NCI-H146 (cell line): Measurements from ENCODE around the gene FSTL4.

Experiments
- DNase-seq: peaks from one replicate; lab custom pipeline; 2025; lab: John Stamatoyannopoulos, UW

The FSTL4 gene

DNA sequence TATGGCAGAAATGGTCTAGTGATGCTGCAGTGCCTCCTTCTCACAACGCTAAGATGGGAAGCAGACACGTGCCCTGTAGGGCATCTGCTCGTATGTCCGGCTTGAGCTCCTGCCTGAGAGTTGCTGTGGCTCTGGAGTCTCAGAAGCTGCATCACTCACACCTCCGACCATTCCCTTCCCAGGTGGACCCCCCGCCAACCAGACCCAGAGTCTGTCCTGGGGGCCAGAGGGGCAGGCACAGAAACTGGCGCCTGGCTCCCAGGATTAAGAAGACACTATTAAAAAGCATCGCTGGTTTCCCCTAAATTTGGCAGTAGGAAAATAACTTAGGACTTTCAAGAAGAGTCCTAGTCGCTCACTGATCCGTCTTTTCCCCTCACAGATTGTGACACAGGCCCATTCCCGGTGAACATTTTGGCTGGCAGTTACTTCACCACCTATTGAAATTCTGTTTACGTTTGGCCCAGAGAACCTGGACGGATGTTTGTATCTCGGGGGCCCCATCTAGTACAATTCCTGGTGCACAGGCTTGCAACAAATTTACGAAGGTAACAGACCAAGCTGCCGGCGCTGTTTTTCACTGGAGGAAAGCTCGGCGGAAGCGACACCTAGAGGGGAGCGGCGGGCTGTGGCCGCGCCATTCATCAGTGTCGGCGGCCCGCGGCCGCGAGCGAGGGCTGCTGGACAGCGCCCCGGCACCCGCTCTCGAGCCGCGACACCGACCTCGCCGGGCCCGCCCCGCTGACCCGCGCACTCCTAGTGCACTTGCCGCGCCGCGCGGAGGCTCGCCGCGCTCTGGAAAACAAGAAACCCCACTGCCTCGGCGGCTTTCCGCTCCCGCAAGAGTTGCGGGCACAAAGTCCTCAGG, 1.6 kb downstream of the FSTL4 start:
- DNase-seq: peak; percentile 44

DNA sequence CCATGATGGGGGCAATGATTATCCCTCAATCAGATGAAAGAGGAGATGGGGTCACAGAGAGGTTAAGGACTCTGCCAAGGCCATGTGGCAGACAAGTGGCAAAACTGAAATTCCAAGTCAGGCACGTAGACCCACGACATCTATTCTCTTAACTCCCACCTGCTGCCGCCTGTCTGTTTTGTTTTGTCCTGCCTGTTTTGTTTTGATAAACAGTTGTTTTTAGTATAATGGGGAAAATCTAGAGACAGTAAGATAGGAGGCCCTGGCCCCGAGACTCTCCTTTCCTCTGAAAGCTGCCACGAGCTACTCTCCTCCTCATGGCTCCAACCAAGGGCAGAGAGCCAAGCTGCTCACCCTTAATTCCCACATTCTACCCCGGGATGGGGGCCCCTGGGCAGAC, 4.9 kb downstream of the FSTL4 start:
- DNase-seq: no peak

DNA sequence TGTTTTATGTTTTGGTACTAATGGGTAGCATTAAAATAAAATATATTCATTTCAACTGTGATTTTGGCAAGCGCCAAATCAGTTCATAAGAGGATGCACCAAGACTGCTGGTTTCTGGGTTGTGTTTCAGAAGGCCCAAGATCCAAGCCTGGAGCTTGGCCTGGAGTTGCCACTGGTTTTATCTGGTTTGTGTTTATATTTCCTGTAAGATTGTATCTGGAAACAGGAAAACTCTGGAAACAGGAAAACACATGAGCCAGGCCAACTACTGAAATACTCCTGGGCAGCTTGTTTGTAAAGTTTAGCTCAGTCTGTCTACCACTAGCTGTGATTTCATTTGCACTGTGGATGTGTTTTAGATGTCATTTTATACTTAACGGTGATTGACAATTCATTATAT, 5.5 kb downstream of the FSTL4 start:
- DNase-seq: no peak

DNA sequence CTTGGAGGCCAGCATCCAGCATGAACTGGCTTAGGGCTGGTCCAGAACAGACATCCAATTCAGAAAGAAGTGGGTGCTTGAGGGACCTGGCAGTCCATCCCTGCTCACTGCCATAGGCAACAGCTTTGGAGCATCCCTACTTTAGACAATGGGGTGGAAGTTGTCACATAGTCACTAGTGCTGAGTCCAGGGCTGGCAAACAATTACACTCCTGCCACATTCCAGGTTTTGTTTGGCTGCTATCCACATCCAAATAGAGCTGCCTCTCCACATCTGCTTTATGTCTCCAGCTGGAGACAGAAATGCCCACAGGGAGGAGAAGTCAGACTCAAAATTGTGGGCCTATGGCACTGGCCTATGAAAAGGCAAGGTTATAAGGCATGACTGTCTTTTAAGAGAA, 7.0 kb downstream of the FSTL4 start:
- DNase-seq: no peak

DNA sequence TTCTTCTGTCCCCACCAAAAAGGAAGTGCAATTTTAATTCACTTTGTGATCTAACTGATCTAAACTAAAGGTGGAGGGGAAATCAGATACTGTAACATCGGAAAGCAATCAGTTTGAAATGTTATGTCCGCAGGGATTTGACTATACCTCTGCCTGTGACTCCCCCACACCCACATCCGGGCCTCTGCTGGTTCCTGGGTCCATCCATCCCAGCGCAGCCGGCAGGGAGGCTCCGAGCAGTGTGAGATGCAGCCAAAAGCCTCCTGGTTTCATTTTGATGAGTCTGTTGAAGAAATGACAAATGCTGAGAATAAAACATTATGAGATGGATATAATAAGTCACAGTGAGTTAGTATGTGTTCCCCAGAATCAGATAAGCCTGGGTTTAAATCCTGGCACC, 8.6 kb downstream of the FSTL4 start:
- DNase-seq: no peak

DNA sequence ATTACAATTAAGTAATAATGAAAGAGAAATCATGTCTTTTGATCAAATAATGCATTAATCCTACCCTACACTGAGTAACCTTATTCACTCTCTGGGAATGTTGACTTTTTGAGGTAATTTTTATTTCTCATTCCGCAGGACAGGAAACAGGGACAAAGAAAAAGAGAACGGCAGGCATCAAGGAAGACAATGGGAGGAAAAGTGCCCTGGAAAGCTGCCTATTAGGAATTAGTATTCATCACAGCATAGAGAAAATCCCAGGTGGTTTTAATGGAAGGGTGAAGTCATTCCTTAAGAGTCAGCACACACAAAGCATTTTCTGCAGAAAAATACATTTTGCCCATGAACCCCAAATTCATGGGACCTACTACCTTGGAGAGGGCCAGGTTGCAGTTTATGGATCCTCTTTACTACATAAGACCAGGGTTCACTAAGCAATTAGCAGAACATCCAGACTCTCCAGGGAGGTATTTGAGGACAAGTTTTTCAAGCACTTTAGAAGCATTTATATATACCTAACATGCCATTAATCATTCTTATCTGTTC, 9.4 kb downstream of the FSTL4 start:
- peak; percentile 30 for DNase-seq

DNA sequence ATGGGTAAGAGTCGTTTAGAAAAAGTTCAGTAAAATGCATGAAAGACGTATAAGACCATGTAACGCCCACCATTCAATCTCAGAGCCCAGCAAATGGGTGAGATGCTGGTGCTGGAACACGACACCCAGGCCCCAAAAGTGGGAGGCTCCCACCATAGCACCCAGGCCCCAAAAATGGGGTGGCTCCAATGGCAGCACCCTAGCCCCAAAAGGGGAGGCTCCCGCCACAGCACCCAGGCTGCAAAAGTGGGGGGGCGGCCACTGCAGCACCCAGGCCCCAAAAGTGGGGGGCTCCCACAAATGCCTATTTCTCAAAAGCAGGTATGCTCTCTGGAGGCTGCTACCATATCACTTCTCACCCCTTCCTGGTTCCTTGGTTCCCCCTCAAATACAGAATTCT, 12.7 kb downstream of the FSTL4 start:
- no peak for DNase-seq

DNA sequence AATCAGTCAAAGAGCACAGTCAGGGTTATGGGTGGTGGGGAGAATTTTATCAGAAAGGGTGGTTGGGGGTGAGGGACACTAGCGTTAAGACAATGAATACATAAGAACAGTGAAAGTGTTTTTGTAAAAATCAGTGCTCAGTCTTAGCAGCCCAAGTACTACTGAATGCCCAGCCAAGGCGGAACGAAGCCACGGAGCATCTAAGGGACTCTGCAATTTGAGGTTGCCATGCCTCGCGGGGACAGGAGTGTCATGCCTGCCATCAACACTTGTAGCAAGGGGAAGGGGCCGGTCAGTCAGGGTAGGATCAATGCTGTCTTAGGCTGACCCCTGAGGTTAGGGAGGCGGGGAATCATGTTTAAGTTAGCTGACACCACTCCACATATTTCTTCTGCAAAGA, 13.3 kb downstream of the FSTL4 start:
- no peak for DNase-seq

DNA sequence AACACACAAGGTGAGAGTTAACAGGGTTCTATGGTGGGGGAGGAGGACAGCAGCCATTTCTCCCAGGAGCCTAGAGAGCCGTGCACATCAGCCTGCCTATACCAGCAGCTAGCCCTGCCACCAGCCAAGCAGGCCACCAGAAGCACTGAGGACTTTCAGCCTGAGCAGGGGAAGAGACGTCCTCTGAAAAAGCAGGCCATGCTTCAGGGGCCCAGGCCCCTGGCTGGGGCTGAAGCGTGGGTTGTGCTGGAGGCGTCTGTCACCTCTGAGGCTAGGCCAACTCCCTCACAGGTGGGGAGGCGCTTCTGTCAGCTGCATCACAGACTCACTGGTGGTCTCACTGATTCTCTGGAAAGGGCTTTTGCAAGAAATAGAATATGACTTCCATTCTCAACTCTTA, 16.3 kb downstream of the FSTL4 start:
- DNase-seq: no peak

DNA sequence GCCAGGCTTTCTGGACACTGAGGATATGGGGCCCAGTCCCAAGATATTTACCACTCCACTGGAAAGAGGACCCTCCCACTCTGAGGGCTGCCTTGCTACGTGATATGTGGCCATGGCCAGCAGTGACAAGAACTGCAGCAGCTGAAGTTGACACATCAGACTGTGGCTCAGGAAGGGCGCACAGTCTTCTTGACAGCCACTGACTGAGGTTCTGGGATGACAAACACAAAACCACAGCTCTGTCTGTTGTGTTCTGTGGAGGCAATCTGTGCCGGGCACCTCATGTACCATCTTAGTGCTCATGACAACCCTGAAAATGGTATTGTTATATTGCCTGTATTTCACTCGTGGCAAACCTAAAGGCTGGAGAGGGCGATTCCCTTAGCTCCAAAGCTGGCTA, 16.9 kb downstream of the FSTL4 start:
- no peak for DNase-seq

DNA sequence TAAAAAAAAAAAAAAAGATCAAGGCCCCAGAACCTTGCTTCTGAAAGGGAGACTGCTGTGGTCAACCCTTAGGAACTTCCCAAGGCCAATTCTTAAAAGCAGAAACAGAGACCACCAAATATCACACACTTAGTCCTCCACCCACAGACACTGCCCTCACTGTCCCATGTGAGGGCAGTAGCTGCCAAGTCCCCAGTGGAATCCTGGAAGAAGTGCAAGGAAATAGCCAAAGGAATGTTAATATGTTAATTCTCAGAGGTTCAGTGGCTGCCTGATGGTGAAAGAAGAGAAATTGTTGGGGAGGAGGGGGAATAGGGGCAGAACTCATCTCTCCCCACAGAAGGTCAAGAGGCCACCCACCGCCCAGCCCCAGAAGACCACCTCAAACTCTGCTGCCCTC, 23.1 kb downstream of the FSTL4 start:
- no peak for DNase-seq

DNA sequence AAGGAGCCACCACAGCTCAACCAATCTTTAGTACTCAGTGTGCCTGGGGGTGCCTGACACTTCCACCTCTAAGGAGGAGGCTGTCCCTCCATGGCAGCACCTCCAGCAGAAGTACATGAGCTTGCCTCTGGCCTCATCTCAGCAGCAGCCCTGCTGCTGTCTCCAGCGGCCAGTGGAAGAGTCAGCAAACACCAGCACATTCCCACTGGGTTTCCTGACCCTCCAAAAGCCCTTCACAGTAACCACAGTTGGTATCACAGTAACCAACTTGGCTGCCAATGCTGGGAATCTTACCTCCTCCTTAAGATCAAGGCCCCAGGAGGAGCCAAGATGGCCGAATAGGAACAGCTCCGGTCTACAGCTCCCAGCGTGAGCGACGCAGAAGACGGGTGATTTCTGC, 29.4 kb downstream of the FSTL4 start:
- no peak for DNase-seq

DNA sequence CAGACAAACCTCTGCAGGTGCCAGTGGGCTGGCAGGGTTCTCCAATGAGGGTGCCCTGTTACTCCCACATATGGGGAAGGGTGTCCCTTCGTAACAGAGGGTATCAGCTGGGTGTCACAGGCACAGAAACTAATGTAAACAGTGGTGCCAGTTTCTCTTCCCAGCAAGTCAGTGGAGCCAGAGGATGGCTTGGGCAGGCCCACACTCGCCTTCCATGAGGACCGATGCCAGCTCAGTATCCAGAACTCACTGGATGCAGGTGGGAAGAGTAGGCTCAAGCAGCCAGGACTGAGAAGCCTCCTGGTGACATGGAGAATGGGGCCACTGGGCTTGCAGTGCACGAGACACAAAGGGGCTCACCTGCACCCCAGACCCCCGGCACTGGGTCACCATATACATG, 30.4 kb downstream of the FSTL4 start:
- no peak for DNase-seq

DNA sequence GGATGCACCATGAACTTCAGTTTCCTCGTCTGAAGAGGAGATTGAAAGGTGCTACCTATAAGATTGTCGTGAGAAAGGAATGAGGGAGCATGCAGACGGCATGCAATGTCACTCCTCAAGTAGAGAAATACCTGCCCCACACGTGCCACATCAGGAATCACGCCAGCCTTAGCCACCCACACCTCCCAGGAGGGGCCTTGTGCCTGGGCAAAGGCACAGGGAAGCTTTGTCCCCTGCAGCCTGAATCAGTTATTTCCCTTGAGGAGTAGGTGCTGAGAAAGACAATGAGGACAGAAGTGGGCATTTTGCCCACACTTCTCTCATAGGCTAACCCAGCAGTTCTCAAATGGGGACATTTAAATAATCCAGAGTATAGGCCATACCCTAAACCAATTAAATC, 31.0 kb downstream of the FSTL4 start:
- DNase-seq: no peak

DNA sequence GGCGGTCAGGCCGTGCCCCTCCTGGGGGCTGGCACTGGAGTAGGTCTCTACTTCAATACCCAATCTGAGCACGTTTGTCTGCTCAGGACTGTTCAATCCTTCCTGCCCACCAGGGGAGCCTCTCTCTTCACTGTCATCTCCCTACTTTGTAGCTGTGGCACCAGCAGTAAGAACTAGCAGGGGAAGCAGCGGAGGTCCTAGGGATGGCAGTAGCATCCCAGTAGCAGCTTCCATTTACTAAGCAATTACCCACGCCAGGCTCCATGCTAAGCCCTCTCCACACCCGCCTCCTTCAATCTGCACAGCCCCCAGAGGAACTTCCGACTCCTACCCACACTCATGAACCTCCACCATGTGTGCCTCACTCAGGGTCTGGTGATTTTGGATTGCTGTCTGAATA, 31.7 kb downstream of the FSTL4 start:
- no peak for DNase-seq

DNA sequence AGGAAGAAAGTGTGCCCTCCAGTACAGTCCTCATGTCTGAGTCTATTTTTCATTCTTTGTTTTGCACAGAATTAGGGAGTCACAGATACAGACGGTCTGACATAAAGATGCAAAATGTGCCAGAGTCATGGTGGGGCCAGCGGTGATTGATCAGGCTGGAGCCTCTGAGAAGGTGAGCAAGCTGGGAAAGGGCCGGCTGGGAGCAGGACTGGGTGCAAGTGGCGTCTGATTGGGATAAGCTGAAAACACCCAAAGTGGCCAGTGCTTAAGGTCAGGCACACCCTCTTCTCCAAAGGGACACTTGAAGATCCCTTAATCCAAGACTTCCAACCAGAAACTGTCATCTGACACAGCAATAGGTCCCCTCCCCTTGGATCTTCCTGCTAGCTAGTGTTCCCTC, 32.6 kb downstream of the FSTL4 start:
- DNase-seq: no peak

DNA sequence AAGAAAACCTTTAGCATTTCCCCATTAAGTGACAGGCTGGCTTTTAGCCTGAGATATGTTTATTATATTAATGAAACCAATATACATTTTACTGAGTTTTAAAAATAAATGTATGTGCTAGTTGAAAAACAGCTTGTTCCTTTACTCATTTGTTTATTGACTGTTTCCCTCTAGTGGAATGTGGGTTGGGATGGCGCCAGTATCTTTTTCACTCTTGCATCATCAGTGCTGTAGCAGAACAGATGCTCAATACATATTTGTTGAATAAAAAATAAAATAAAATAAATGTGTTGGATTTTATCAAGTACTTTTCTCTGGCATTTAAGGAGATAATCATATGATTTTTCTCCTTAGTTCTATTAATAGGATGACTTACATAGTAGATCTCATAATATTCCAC, 43.0 kb downstream of the FSTL4 start:
- DNase-seq: no peak

DNA sequence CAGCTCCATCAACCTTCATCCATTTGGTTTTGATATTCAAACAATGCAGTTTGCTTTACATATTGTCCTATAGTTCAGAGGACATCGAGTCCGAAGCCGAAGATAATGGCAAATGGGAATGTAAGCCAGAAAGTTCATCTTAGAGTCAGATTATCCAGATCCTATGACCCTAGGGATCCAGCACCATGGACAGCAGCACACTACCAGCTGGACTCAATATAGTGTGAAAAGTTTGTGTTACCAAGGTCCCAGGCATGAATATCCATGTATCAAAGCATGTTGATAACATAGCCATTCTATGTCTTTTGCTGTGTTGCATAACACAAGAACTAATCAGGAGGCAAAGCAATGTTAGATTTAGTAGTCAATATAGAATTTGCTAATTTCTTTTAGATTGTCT, 46.3 kb downstream of the FSTL4 start:
- DNase-seq: no peak

DNA sequence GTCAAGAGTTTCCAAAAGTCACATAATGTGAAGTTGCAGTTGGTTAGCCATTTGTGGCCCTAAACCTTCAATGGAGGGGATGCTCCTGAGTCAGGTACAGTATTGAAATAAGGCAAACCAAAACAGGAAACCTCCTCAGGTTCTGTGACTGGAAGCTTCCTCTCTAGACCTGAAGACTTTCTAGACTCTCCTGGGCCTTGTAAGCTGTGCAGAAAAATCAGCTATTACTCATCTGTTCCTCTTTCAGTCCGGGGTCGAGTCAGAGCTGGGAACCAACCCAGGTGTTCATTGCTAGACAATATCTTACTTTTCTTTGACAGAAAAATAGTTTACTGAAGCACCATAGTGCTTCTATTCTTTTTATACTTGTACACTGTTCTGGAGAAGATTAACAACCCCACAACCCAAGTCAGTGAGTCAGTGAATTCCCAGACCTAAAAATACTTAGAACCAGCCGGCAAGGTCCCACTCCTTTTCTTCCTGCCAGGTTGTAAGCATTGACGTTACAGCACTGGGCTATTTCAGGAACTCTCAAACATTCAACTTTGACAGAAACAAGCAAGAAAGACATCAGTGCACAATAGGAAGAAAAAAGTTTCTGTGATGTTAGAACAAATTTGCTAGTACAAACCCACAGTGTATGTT, 47.3 kb downstream of the FSTL4 start:
- DNase-seq: no peak

DNA sequence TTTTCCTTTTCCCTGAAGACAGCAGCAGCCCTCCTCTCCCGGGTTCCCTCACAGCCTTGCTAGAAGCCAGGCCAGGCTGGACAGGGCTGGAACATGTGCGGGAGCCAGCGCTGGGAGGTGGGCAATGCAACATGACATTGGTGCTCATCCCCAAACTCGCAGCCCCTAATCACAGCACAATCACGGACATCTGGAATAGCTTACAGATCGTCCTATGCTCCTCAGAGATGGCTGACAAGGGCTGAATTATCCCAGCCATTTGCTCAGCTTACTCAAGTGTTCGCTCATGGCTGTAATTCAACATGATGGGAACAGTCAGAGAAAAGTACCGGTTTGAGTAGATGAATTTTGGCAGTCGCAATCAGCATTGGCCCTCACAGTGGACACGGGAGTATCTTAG, 49.8 kb downstream of the FSTL4 start:
- no peak for DNase-seq

DNA sequence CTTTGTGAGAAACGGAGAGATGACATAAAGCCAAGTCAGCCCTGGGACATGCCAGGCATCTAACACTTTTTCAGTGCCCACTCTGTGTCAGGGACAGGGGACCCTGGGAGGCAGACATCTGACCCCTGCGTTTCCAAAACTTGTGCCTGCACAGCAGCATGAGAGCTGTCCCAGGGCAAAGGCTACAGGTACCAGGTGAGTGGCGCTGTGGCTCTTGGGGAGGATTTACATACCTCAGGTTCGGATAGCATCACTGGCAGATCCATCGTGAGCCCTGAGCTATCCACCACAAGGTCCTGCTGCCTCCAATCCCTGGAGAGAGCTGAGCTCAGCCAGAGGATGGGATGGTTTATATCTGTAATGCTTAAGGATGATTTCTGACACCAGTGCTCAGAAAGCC, 52.4 kb downstream of the FSTL4 start:
- no peak for DNase-seq

DNA sequence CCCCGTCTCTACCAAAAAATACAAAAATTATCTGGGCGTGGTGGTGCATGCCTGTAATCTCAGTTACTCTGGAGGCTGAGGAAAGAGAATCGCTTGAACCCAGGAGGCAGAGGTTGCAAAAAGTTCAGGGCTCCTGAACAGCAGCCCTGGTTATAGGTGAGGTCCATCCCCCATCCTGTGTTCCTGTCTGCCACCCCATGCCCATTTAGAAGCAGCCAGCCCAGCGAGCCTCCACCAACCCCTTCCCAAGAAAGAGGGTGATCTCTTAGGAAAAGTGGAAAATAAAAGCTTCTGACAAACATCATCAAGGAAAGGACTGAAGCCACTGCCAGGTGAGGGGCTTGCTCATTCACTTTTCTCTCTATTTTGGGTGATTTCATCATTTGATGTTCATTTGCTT, 55.8 kb downstream of the FSTL4 start:
- DNase-seq: no peak

DNA sequence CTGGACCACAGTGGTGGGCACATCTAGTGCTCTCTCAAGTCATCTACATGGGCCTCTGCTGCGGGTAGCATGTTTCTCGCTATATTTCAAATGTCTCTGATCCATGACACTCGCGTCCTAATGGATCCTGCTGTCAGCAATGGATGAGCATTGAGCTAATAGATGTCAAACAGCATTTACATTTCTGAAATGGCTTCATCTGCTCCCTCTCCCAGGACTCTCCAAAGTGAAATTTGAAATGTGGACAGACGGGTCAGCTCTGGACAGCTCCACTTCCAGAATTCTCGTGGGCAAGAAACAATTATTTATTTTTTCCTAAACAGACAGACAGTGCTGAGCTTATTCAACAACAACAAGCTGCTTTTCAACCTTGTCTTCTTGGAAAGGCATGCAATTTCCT, 58.1 kb downstream of the FSTL4 start:
- DNase-seq: no peak
